Fibroblast of the aortic adventitia (primary cell): ENCODE measurements around the gene DOK4. TPM values are rescaled to one million over a fixed set of nuclear protein-coding genes. Genes with fewer than 3 reads are reported as not detected.
"Not testable (repeated sequence)": the region's sequence is repeated elsewhere in the genome, so short reads cannot be mapped to it uniquely, and the experiment has no call there.

ENCODE experiments used
- DNase-seq: peaks from one replicate; pipeline ENCODE4 v3.0.0-alpha.2; 2010; ENCODE audit warnings: low read depth
- H3K4me3 ChIP-seq: 2 replicates; pipeline ENCODE4 v1.5.1; 2011; ENCODE audit warnings: low read depth, mild to moderate bottlenecking, control low read depth, low read length, moderate library complexity
- CTCF ChIP-seq: IDR thresholded peaks from 2 replicates; pipeline ENCODE4 v1.5.1; 2011; ENCODE audit warnings: mild to moderate bottlenecking, low read length, control low read depth, inconsistent platforms; ENCODE audit not compliant: insufficient read depth
- total RNA-seq: library from RNA; depleted of rRNA; stranded (reverse); fragments of >200 nt; gene quantifications from 2 replicates; pipeline ENCODE4 v1.2.3, GENCODE V29; 2012; ENCODE audit warnings: low replicate concordance

DOK4 gene
- total RNA-seq, 1 donor = 29.6 TPM

- no peak for TF ChIP-seq CTCF
- H3K4me3 ChIP-seq = no peak overlapping the region
- no peak for DNase-seq
Observed at GRCh38 chr16:57503366-57503765, 17.1 kb upstream of the DOK4 start.

- DNase-seq = no peak
- no peak for TF ChIP-seq CTCF
- no peak overlapping the region for H3K4me3 ChIP-seq
Observed at GRCh38 chr16:57502048-57502775, 15.9 kb upstream of the DOK4 start.

- DNase-seq = no peak
- TF ChIP-seq CTCF = no peak
Observed at GRCh38 chr16:57501492-57501891, 15.2 kb upstream of the DOK4 start.

GRCh38 chr16:57500578-57501111 is 14.4 kb upstream of the DOK4 start:
- no peak overlapping the region for H3K4me3 ChIP-seq
- TF ChIP-seq CTCF = no peak
- DNase-seq = no peak

More at GRCh38 chr16:57501492-57501891, 15.2 kb upstream of the DOK4 start:
- H3K4me3 ChIP-seq = no peak overlapping the region

- not testable (repeated sequence) for DNase-seq, H3K4me3 ChIP-seq
Observed at GRCh38 chr16:57499941-57500340, 13.6 kb upstream of the DOK4 start.

GRCh38 chr16:57498031-57498430 is 11.7 kb upstream of the DOK4 start:
- TF ChIP-seq CTCF = no peak
- DNase-seq = no peak
- no peak overlapping the region for H3K4me3 ChIP-seq

GRCh38 chr16:57497121-57497520 is 10.8 kb upstream of the DOK4 start:
- no peak overlapping the region for H3K4me3 ChIP-seq
- no peak for DNase-seq
- no peak for TF ChIP-seq CTCF
